Thyroid gland (tissue), 4 donors: ENCODE results near the gene RAB43.

Experiments
- POLR2A ChIP-seq, 2 donors: fragments of 450-650 bp; IDR thresholded peaks; one replicate each; pipeline ENCODE4 v1.6.1; 2017; ENCODE audit warnings: antibody characterized with exemption in 2 of 2, mild to moderate bottlenecking in 2 of 2, moderate library complexity in 1 of 2
- TF ChIP-seq, protein P1 (sequence below), 6 experiments: fragments of 200-600 bp in 3 of 6; fragments of 450-650 bp in 3 of 6; sonication (generic) in 3 of 6; IDR thresholded peaks; one replicate each; pipeline ENCODE4 v1.5.1; 2016 to 2019; ENCODE audit warnings: antibody characterized with exemption in 6 of 6, mild to moderate bottlenecking in 2 of 6, inconsistent platforms in 1 of 6, moderate library complexity in 1 of 6

DNA sequence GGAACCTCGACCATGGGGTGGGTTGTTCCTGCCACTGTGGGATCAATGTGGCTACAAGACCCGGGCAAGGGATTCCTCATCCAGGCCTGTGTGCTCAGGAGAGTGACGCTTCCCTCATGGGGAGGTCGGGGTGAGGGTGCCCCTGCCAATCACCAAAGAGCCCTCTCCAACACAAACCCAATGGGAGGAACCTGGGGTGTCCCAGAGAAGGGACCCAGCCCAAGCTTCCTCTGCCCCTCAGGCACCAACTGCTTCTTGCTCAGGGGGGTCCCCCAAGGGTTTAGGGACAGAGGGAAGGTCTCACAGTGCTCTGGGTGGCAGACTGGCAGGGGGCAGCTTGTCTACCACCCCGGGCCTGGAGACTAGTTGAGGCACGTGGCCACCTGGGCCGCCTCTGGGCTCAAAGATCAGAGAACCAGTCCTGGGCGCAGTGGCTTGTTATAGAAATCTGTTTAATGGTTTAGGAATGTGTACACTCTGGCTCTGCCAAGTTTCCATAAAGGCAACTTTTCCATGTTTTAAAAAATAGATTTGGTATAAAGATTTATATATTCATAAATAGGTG, 34.4 kb downstream of the RAB43 start:
- TF ChIP-seq, protein P1, sequence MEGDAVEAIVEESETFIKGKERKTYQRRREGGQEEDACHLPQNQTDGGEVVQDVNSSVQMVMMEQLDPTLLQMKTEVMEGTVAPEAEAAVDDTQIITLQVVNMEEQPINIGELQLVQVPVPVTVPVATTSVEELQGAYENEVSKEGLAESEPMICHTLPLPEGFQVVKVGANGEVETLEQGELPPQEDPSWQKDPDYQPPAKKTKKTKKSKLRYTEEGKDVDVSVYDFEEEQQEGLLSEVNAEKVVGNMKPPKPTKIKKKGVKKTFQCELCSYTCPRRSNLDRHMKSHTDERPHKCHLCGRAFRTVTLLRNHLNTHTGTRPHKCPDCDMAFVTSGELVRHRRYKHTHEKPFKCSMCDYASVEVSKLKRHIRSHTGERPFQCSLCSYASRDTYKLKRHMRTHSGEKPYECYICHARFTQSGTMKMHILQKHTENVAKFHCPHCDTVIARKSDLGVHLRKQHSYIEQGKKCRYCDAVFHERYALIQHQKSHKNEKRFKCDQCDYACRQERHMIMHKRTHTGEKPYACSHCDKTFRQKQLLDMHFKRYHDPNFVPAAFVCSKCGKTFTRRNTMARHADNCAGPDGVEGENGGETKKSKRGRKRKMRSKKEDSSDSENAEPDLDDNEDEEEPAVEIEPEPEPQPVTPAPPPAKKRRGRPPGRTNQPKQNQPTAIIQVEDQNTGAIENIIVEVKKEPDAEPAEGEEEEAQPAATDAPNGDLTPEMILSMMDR (IDR thresholded peaks at IDR 0.05): no peak
- no peak for TF ChIP-seq POLR2A (IDR thresholded peaks at IDR 0.05)
